Measurements from ENCODE around the gene METTL25. TPM values are rescaled to one million over a fixed set of nuclear protein-coding genes. Genes with fewer than 3 reads are reported as not detected.

Gene METTL25
- total RNA-seq, 1 donor from 2014 or later = 21.6 TPM

- no peak for DNase-seq (ENCODE audit: low read depth)
These were observed 49.2 kb downstream of the METTL25 start for GRCh38 chr12:82407481-82407880.

- no peak for DNase-seq (ENCODE audit: low read depth)
These were observed 50.5 kb downstream of the METTL25 start for GRCh38 chr12:82408844-82409243.

- DNase-seq (ENCODE audit: low read depth) = peak; percentile 89
These were observed 53.4 kb downstream of the METTL25 start for GRCh38 chr12:82411546-82412230.

GRCh38 chr12:82412246-82412645 lies 53.9 kb downstream of the METTL25 start:
- peak; percentile 96 for DNase-seq (ENCODE audit: low read depth)

GRCh38 chr12:82414044-82414443 lies 55.7 kb downstream of the METTL25 start:
- peak; percentile 20 for DNase-seq (ENCODE audit: low read depth)

- DNase-seq (ENCODE audit: low read depth) = peak; percentile 70
These were observed 56.6 kb downstream of the METTL25 start for GRCh38 chr12:82414926-82415325.

- peak; percentile 90 for DNase-seq (ENCODE audit: low read depth)
These were observed 57.1 kb downstream of the METTL25 start for GRCh38 chr12:82415402-82415801.

- peak; percentile 93 for DNase-seq (ENCODE audit: low read depth)
These were observed 66.9 kb downstream of the METTL25 start for GRCh38 chr12:82425241-82425640.

GRCh38 chr12:82426081-82426480 lies 67.8 kb downstream of the METTL25 start:
- no peak for DNase-seq (ENCODE audit: low read depth)

GRCh38 chr12:82426586-82426985 lies 68.3 kb downstream of the METTL25 start:
- no peak for DNase-seq (ENCODE audit: low read depth)

- no peak for DNase-seq (ENCODE audit: low read depth)
These were observed 72.3 kb downstream of the METTL25 start for GRCh38 chr12:82430541-82431145.

- DNase-seq (ENCODE audit: low read depth) = no peak
These were observed 76.1 kb downstream of the METTL25 start for GRCh38 chr12:82434392-82434911.

GRCh38 chr12:82436354-82436753 lies 78.0 kb downstream of the METTL25 start:
- DNase-seq (ENCODE audit: low read depth) = peak; percentile 25

GRCh38 chr12:82437744-82438143 lies 79.4 kb downstream of the METTL25 start:
- DNase-seq (ENCODE audit: low read depth) = no peak

- DNase-seq (ENCODE audit: low read depth) = peak; percentile 46
These were observed 80.0 kb downstream of the METTL25 start for GRCh38 chr12:82438356-82438755.

GRCh38 chr12:82440885-82441284 lies 82.6 kb downstream of the METTL25 start:
- peak; percentile 42 for DNase-seq (ENCODE audit: low read depth)

GRCh38 chr12:82448911-82449578 lies 90.7 kb downstream of the METTL25 start:
- no peak for DNase-seq (ENCODE audit: low read depth)

- no peak for DNase-seq (ENCODE audit: low read depth)
These were observed 98.3 kb downstream of the METTL25 start for GRCh38 chr12:82456633-82457032.

GRCh38 chr12:82458101-82458500 lies 99.8 kb downstream of the METTL25 start:
- DNase-seq (ENCODE audit: low read depth) = no peak

GRCh38 chr12:82461393-82461792 lies 103.1 kb downstream of the METTL25 start:
- peak; percentile 90 for DNase-seq (ENCODE audit: low read depth)

- peak; percentile 56 for DNase-seq (ENCODE audit: low read depth)
These were observed 103.5 kb downstream of the METTL25 start for GRCh38 chr12:82461836-82462235.

GRCh38 chr12:82468563-82468962 lies 110.2 kb downstream of the METTL25 start:
- no peak for DNase-seq (ENCODE audit: low read depth)
